Left lung (tissue), 10 donors: ENCODE results near the gene TCERG1L. TPM values are rescaled to one million over a fixed set of nuclear protein-coding genes. Genes with fewer than 3 reads are reported as not detected.
A peak's percentile ranks its signal among the peaks of the same experiment; 100 is the strongest.

Experiments
- ATAC-seq: fragments of 200-7000 bp; cut with Tn5 transposase; one replicate; pipeline ENCODE4 v1.9.1; 2020; ENCODE audit warnings: moderate library complexity
- DNase-seq, 4 donors: peaks; one replicate each; pipeline ENCODE4 v3.0.0-alpha.2; 2013 to 2020
- H3K27ac ChIP-seq, 2 donors: fragments of 200-600 bp; sonication (generic) in 1 of 2; one replicate each; pipeline versions ENCODE4 v1.5.0 to v1.8.0; 2020 to 2021
- H3K27me3 ChIP-seq, 2 donors: fragments of 200-600 bp; sonication (generic) in 1 of 2; one replicate each; pipeline versions ENCODE4 v1.5.0 to v1.8.0; 2020 to 2021
- H3K36me3 ChIP-seq, 2 donors: fragments of 200-600 bp; sonication (generic) in 1 of 2; one replicate each; pipeline versions ENCODE4 v1.5.0 to v1.8.0; 2020 to 2021
- H3K4me1 ChIP-seq, 2 donors: fragments of 200-600 bp; one replicate each; pipeline ENCODE4 v1.8.0; 2021
- H3K4me3 ChIP-seq, 2 donors: fragments of 200-600 bp; sonication (generic) in 1 of 2; one replicate each; pipeline versions ENCODE4 v1.5.0 to v1.8.0; 2020 to 2021; ENCODE audit warnings: mild to moderate bottlenecking in 1 of 2
- H3K9me3 ChIP-seq, 2 donors: fragments of 200-600 bp; sonication (generic) in 1 of 2; one replicate each; pipeline versions ENCODE4 v1.5.0 to v1.8.0; 2020 to 2021
- CTCF ChIP-seq, 2 donors: fragments of 200-600 bp; sonication (generic) in 1 of 2; IDR thresholded peaks; one replicate each; pipeline versions ENCODE4 v1.5.0 to v1.8.0; 2021; ENCODE audit warnings: antibody characterized with exemption in 2 of 2
- intact Hi-C, 2 donors: fragments of 100-400 bp; cut with DNase I; formaldehyde crosslinking; loops; one replicate each; pipeline versions ENCODE4 v1.11.2 to v1.14.2; 2022
- polyA plus RNA-seq, 6 donors: library from polyadenylated mRNA; unstranded; fragments of 120-200 nt; gene quantifications; one replicate each; pipeline ENCODE4 v1.2.1, GENCODE V29; 2013; ENCODE audit not compliant: insufficient read length in 6 of 6
- total RNA-seq, 2 donors: library from RNA; stranded (reverse); fragmentation: NEBNext Ultra II Directional; extraction: Animal tissue kit (Norgen Biotek cat#: 25700); gene quantifications; one replicate each; pipeline ENCODE4 v1.2.1, GENCODE V29; 2021
- donor health status: DM: no; HTN: yes; CAD: no.
- donor health status: DM: no; HTN: no; CAD: no.

TCERG1L gene
- total and polyA plus RNA-seq, 8 donors = 0.35 to 0.72 (median 0.48) TPM; not detected in 2

- TF ChIP-seq CTCF (IDR thresholded peaks at IDR 0.05) = no peak
- peak in 2 of 4 donors; percentile 10 to 28 for DNase-seq
- intact Hi-C loops = no loop called here
- Histone ChIP-seq H3K36me3 (no peaks in the 10 kb centered on the region), H3K4me1 (no peaks in the 10 kb centered on the region), H3K27me3 (peaks cover 0 to 14% of the 10 kb centered on the region in 2 donors), H3K9me3 (no peaks in the 10 kb centered on the region), H3K4me3 (no peak overlapping the region), H3K27ac (no peak overlapping the region)
- ATAC-seq = no peak
These were observed 111.9 kb downstream of the TCERG1L start for GRCh38 chr10:131199646-131200045.

GRCh38 chr10:131198843-131199242 lies 112.7 kb downstream of the TCERG1L start:
- no peaks in the 10 kb centered on the region for H3K36me3 ChIP-seq
- H3K27ac ChIP-seq = no peak overlapping the region
- no peak for ATAC-seq
- no peak overlapping the region for H3K4me3 ChIP-seq
- TF ChIP-seq CTCF (IDR thresholded peaks at IDR 0.05) = no peak
- H3K4me1 ChIP-seq = no peaks in the 10 kb centered on the region
- peaks cover 0 to 14% of the 10 kb centered on the region in 2 donors for H3K27me3 ChIP-seq
- DNase-seq = peak in 2 of 4 donors; percentile 17 to 65
- intact Hi-C loops = no loop called here
- no peaks in the 10 kb centered on the region for H3K9me3 ChIP-seq

- no peak for TF ChIP-seq CTCF (IDR thresholded peaks at IDR 0.05)
- no peaks in the 10 kb centered on the region for H3K4me1 ChIP-seq
- no peak overlapping the region for H3K27ac ChIP-seq
- H3K36me3 ChIP-seq = no peaks in the 10 kb centered on the region
- no peak overlapping the region for H3K4me3 ChIP-seq
- peaks cover 0 to 1% of the 10 kb centered on the region in 2 donors for H3K9me3 ChIP-seq
- ATAC-seq (no peak), DNase-seq (peak in 2 of 4 donors; percentile 10 to 49)
- peaks cover 0 to 14% of the 10 kb centered on the region in 2 donors for H3K27me3 ChIP-seq
- intact Hi-C loops = no loop called here
These were observed 113.1 kb downstream of the TCERG1L start for GRCh38 chr10:131198401-131198800.

- DNase-seq (no peak), ATAC-seq (no peak)
- peaks cover 0 to 14% of the 10 kb centered on the region in 2 donors for H3K27me3 ChIP-seq
- no peaks in the 10 kb centered on the region for H3K36me3 ChIP-seq
- H3K27ac ChIP-seq = no peak overlapping the region
- no peaks in the 10 kb centered on the region for H3K4me1 ChIP-seq
- no peak overlapping the region for H3K4me3 ChIP-seq
- H3K9me3 ChIP-seq = peaks cover 0 to 4% of the 10 kb centered on the region in 2 donors
- TF ChIP-seq CTCF (IDR thresholded peaks at IDR 0.05) = no peak
- intact Hi-C loops = no loop called here
These were observed 115.2 kb downstream of the TCERG1L start for GRCh38 chr10:131196176-131196885.

- Histone ChIP-seq H3K27me3 (peaks cover 0 to 14% of the 10 kb centered on the region in 2 donors), H3K9me3 (peaks cover 0 to 4% of the 10 kb centered on the region in 2 donors), H3K4me1 (no peaks in the 10 kb centered on the region), H3K4me3 (no peak overlapping the region), H3K36me3 (no peaks in the 10 kb centered on the region), H3K27ac (no peak overlapping the region)
- no peak for TF ChIP-seq CTCF (IDR thresholded peaks at IDR 0.05)
- no peak for ATAC-seq
- DNase-seq = no peak
- intact Hi-C loops = no loop called here
These were observed 115.9 kb downstream of the TCERG1L start for GRCh38 chr10:131195558-131196159.
